HEK293 (cell line): Measurements from ENCODE around the gene ABLIM3.

ENCODE experiments used
- CTCF ChIA-PET: fragments of 350-600 bp; formaldehyde crosslinking; extraction: SDS; loops from one replicate; lab custom pipeline; 2021; ENCODE audit warnings: antibody characterized with exemption; lab: Yijun Ruan, JAX
- POLR2A ChIA-PET: fragments of 300-600 bp; formaldehyde crosslinking; extraction: SDS; loops from one replicate; lab custom pipeline; 2020; ENCODE audit warnings: antibody characterized with exemption, inconsistent platforms; lab: Yijun Ruan, JAX
- H3K27ac ChIP-seq: fragments of 200-500 bp; sonication (Bioruptor generic); 2 replicates; pipeline ENCODE4 v1.5.1; 2014; ENCODE audit warnings: low read depth, low read length, control low read depth, inconsistent platforms; ENCODE audit errors: extremely low read depth
- H3K36me3 ChIP-seq, 2 experiments: fragments of 200-500 bp in 1 of 2; sonication (Bioruptor generic) in 1 of 2; 1 replicate in 1 of 2; 2 replicates in 1 of 2; pipeline ENCODE4 v1.5.1; 2014 to 2017; ENCODE audit warnings: inconsistent platforms in 2 of 2, low read length in 2 of 2; ENCODE audit not compliant: control insufficient read depth in 2 of 2, insufficient read depth in 1 of 2
- H3K4me1 ChIP-seq: fragments of 200-500 bp; sonication (Bioruptor generic); 2 replicates; pipeline ENCODE4 v1.5.1; 2014; ENCODE audit warnings: mild to moderate bottlenecking, low read length, inconsistent platforms; ENCODE audit not compliant: control insufficient read depth, insufficient read depth
- H3K4me3 ChIP-seq: 2 replicates; pipeline ENCODE4 v1.5.1; 2011; ENCODE audit warnings: low read depth, mild to moderate bottlenecking, control low read depth, low read length, moderate library complexity
- H3K9me3 ChIP-seq: fragments of 200-500 bp; sonication (Bioruptor generic); 2 replicates; pipeline ENCODE4 v1.5.1; 2014; ENCODE audit warnings: low read depth, low read length, inconsistent platforms; ENCODE audit not compliant: control insufficient read depth, insufficient read depth
- BCL6B ChIP-seq: fragments of 450-650 bp; formaldehyde crosslinking; IDR thresholded peaks from 2 replicates; pipeline ENCODE4 v1.5.1; 2017; ENCODE audit warnings: missing biosample characterization, missing genetic modification characterization
- EGR2 ChIP-seq: fragments of 450-650 bp; formaldehyde crosslinking; IDR thresholded peaks from 2 replicates; pipeline ENCODE4 v1.5.1; 2016; ENCODE audit warnings: low read depth, missing biosample characterization, missing genetic modification characterization
- ELK4 ChIP-seq: IDR thresholded peaks from 2 replicates; pipeline ENCODE4 v1.6.1; 2011; ENCODE audit warnings: mild to moderate bottlenecking, low read depth, low read length, borderline replicate concordance
- GFI1B ChIP-seq: fragments of 450-650 bp; formaldehyde crosslinking; IDR thresholded peaks from 2 replicates; pipeline ENCODE4 v1.5.1; 2016; ENCODE audit warnings: missing biosample characterization, missing genetic modification characterization
- IKZF3 ChIP-seq: fragments of 450-650 bp; IDR thresholded peaks from 2 replicates; pipeline ENCODE4 v1.5.0; 2018; ENCODE audit warnings: missing biosample characterization, mild to moderate bottlenecking, missing genetic modification characterization, moderate library complexity
- OSR2 ChIP-seq: fragments of 450-650 bp; formaldehyde crosslinking; IDR thresholded peaks from 2 replicates; pipeline ENCODE4 v1.5.1; 2016; ENCODE audit warnings: missing biosample characterization, missing genetic modification characterization
- ZBTB17 ChIP-seq: fragments of 450-650 bp; formaldehyde crosslinking; IDR thresholded peaks from 2 replicates; pipeline ENCODE4 v1.5.1; 2016; ENCODE audit warnings: missing biosample characterization, missing genetic modification characterization
- ZBTB48 ChIP-seq: fragments of 450-650 bp; formaldehyde crosslinking; IDR thresholded peaks from 2 replicates; pipeline ENCODE4 v1.5.1; 2016; ENCODE audit warnings: missing biosample characterization, missing genetic modification characterization
- ZBTB49 ChIP-seq: fragments of 450-650 bp; formaldehyde crosslinking; IDR thresholded peaks from 2 replicates; pipeline ENCODE4 v1.5.1; 2016; ENCODE audit warnings: missing biosample characterization, missing genetic modification characterization, low read depth
- ZFHX2 ChIP-seq: fragments of 450-650 bp; formaldehyde crosslinking; conservative IDR thresholded peaks from 2 replicates; pipeline ENCODE4 v1.5.1; 2016; ENCODE audit warnings: missing biosample characterization, missing genetic modification characterization
- ZFP69B ChIP-seq: fragments of 450-650 bp; formaldehyde crosslinking; IDR thresholded peaks from 2 replicates; pipeline ENCODE4 v1.5.1; 2016; ENCODE audit warnings: missing biosample characterization, missing genetic modification characterization
- ZNF140 ChIP-seq: fragments of 450-650 bp; formaldehyde crosslinking; IDR thresholded peaks from 2 replicates; pipeline ENCODE4 v1.5.1; 2016; ENCODE audit warnings: missing biosample characterization, missing genetic modification characterization
- ZNF155 ChIP-seq: fragments of 450-650 bp; formaldehyde crosslinking; IDR thresholded peaks from 2 replicates; pipeline ENCODE4 v1.5.1; 2016; ENCODE audit warnings: missing biosample characterization, missing genetic modification characterization
- ZNF18 ChIP-seq: fragments of 450-650 bp; formaldehyde crosslinking; IDR thresholded peaks from 2 replicates; pipeline ENCODE4 v1.5.1; 2016; ENCODE audit warnings: missing biosample characterization, missing genetic modification characterization
- ZNF248 ChIP-seq: fragments of 450-650 bp; formaldehyde crosslinking; IDR thresholded peaks from 2 replicates; pipeline ENCODE4 v1.5.1; 2017; ENCODE audit warnings: missing biosample characterization, missing genetic modification characterization
- ZNF426 ChIP-seq: fragments of 450-650 bp; formaldehyde crosslinking; IDR thresholded peaks from 2 replicates; pipeline ENCODE4 v1.5.1; 2017; ENCODE audit warnings: missing biosample characterization, missing genetic modification characterization, mild to moderate bottlenecking, inconsistent platforms, moderate library complexity
- ZNF521 ChIP-seq: fragments of 450-650 bp; formaldehyde crosslinking; IDR thresholded peaks from 2 replicates; pipeline ENCODE4 v1.5.1; 2017; ENCODE audit warnings: missing biosample characterization, mild to moderate bottlenecking, missing genetic modification characterization
- ZNF600 ChIP-seq: fragments of 450-650 bp; formaldehyde crosslinking; IDR thresholded peaks from 2 replicates; pipeline ENCODE4 v1.5.1; 2016; ENCODE audit warnings: missing biosample characterization, missing genetic modification characterization
- ZNF692 ChIP-seq: fragments of 450-650 bp; formaldehyde crosslinking; IDR thresholded peaks from 2 replicates; pipeline ENCODE4 v1.5.1; 2016; ENCODE audit warnings: missing biosample characterization, missing genetic modification characterization

ABLIM3 gene

GRCh38 chr5:149150457-149150856 lies 9.2 kb downstream of the ABLIM3 start (continued):
- no peak for TF ChIP-seq ZNF426 (tag by site-specific recombination)
- TF ChIP-seq, all 188 proteins: peak for 0

GRCh38 chr5:149151717-149152116 lies 10.4 kb downstream of the ABLIM3 start:
- TF ChIP-seq EGR2 (tag by site-specific recombination) (no peak), ELK4 (no peak), ZBTB17 (no peak), ZNF140 (tag by site-specific recombination) (no peak), ZFHX2 (tag by site-specific recombination) (no peak), IKZF3 (tag by site-specific recombination) (no peak), GFI1B (tag by site-specific recombination) (no peak), ZNF248 (no peak), BCL6B (no peak), ZBTB48 (tag by site-specific recombination) (no peak), ZBTB49 (tag by site-specific recombination) (no peak), OSR2 (no peak), ZFP69B (tag by site-specific recombination) (no peak), ZNF600 (tag by site-specific recombination) (no peak), ZNF692 (tag by site-specific recombination) (no peak), ZNF18 (tag by site-specific recombination) (no peak), ZNF155 (tag by site-specific recombination) (no peak), ZNF521 (no peak)
- Histone ChIP-seq H3K27ac (no peak overlapping the region), H3K4me3 (no peak overlapping the region), H3K4me1 (no peaks in the 10 kb centered on the region), H3K9me3 (no peaks in the 10 kb centered on the region), H3K36me3 (no peaks in the 10 kb centered on the region)
- ChIA-PET CTCF (interaction anchor here (0.9 to 2.3 kb wide), 4 partner anchors 10 to 418 kb away, joined by 3 to 10 read pairs (median 6); partner anchors contain the start of gene ABLIM3), POLR2A (no interaction called here)
